H54 (cell line): ENCODE data around the gene SMYD3.

Experiments used
- DNase-seq: peaks from one replicate; pipeline ENCODE4 v3.0.0; 2011; ENCODE audit warnings: low spot score, mixed read lengths; ENCODE audit not compliant: insufficient read length
- FAIRE-seq: peaks from 3 replicates; lab custom pipeline; 2011; peaks lifted over from hg19 to GRCh38; lab: Jason Lieb, UNC
- POLR2A ChIP-seq: IDR thresholded peaks from 2 replicates; pipeline ENCODE4 v1.6.1; 2011; ENCODE audit warnings: low read depth, mild to moderate bottlenecking, low read length

SMYD3 gene

GRCh38 chr1:245877976-245878375, 629.1 kb downstream of the SMYD3 start:
- FAIRE-seq (no peak), DNase-seq (no peak)
- TF ChIP-seq POLR2A, result no peak

GRCh38 chr1:245876586-245876985, 630.5 kb downstream of the SMYD3 start:
- DNase-seq, result no peak
- no peak for FAIRE-seq

GRCh38 chr1:245875581-245876261, 631.4 kb downstream of the SMYD3 start:
- FAIRE-seq (no peak), DNase-seq (no peak)
- TF ChIP-seq POLR2A, result no peak

More at GRCh38 chr1:245876586-245876985, 630.5 kb downstream of the SMYD3 start:
- no peak for TF ChIP-seq POLR2A

- DNase-seq (no peak), FAIRE-seq (no peak)
- no peak for TF ChIP-seq POLR2A
These were observed 632.0 kb downstream of the SMYD3 start for GRCh38 chr1:245874942-245875580.

- no peak for FAIRE-seq
- TF ChIP-seq POLR2A, result no peak
- DNase-seq, result no peak
These were observed 633.0 kb downstream of the SMYD3 start for GRCh38 chr1:245873883-245874671.

DNA sequence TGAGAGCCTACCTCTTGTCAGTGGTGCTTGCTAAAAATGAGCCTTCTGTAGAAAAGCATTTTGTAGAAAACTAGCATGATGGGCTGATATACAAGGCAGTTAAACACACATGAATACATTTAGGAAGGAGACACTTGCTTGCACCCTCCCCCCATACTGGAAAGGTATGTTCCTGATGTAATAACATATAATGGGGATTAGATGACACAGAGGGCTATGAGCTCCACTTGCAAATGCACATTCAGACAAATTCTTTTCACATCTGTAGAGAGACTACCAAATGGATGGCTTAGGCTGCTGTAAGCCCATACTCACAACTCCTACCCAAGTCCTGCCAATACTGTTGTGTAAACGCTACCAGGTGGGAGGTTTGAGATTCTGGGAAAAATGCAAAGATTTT, 634.0 kb downstream of the SMYD3 start:
- TF ChIP-seq POLR2A, result no peak
- DNase-seq (no peak), FAIRE-seq (no peak)

- FAIRE-seq, result no peak
- TF ChIP-seq POLR2A, result no peak
- no peak for DNase-seq
These were observed 634.6 kb downstream of the SMYD3 start for GRCh38 chr1:245872475-245872874.

DNA sequence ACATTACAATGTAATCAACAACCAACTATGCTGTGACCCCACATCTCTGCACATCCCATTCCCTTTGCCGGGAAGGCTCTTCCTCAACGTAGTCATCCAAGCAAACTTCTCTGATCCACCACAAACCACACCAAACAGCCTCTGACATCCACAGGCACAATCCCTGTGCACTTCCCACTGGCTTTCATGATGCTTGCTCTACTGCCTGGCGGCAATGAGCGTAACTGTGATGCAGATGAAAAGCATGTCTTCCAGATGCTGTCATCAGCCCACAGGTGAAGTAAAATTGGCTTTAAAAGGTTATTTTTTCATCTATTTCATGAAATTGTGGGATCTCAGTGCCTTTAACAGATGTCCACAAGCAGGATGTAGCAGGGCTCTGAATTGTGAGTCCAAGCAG, 635.2 kb downstream of the SMYD3 start:
- TF ChIP-seq POLR2A, result no peak
- DNase-seq (no peak), FAIRE-seq (no peak)

- FAIRE-seq (no peak), DNase-seq (no peak)
- TF ChIP-seq POLR2A, result no peak
These were observed 635.9 kb downstream of the SMYD3 start for GRCh38 chr1:245871191-245871590.

DNA sequence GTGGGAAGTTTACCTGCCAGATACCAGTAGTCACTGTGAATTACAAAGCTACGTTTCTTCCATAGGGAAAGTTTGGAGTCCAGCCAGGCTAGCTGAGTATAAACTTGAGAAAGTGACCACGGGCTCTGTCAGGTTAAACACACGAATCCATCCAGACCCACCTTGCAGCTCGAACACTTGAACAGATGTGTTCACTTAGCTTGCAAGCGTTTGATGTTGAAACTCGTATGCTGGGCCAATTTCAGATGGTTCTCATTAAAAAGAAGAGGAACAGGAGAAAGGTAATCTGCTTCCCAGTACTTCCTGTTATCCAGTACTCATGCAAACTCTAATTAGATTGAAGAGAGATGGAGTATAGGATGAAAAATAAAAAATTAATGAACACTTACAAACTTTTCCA, 636.4 kb downstream of the SMYD3 start:
- DNase-seq (no peak), FAIRE-seq (no peak)
- no peak for TF ChIP-seq POLR2A

DNA sequence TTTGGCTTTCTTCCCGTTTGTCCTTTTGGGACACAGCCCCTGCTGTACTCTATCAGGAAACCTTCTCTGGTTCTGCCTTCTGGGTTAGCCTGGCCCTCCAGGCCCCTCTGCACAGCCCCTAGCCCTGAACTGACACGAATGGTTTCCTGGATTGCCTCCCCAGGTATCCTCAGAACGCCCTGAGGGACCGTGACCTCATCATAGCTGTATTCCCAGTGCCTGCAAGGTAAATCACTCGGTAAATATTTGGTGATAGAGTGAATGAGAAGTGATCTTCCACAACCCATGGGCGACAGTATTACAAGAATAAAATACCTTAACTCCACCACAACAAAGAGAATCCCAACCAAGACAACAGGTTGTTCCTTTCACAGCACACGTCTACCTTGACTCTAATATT, 637.2 kb downstream of the SMYD3 start:
- no peak for TF ChIP-seq POLR2A
- FAIRE-seq (no peak), DNase-seq (no peak)

DNA sequence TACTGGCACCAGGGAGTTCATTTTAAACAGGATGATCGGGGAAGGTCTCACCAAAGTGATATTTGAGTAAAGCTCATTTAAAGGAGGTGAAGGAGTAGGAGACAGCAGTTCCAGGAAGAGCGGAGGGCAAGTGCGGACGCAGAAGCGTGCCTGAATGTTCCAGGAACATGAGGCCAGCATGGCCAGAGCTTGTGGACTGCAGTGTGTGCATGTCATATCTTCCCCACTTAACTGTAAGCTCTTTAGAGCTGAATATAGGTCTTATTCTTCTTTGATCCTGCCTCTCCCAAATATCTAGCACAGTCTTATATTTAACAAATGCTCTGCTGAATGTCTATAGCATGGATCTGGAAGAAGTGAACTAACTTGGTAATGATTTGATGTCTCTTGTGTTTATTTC, 639.3 kb downstream of the SMYD3 start:
- FAIRE-seq (no peak), DNase-seq (no peak)
- no peak for TF ChIP-seq POLR2A

- DNase-seq (no peak), FAIRE-seq (no peak)
- TF ChIP-seq POLR2A, result no peak
These were observed 642.2 kb downstream of the SMYD3 start for GRCh38 chr1:245864872-245865271.

DNA sequence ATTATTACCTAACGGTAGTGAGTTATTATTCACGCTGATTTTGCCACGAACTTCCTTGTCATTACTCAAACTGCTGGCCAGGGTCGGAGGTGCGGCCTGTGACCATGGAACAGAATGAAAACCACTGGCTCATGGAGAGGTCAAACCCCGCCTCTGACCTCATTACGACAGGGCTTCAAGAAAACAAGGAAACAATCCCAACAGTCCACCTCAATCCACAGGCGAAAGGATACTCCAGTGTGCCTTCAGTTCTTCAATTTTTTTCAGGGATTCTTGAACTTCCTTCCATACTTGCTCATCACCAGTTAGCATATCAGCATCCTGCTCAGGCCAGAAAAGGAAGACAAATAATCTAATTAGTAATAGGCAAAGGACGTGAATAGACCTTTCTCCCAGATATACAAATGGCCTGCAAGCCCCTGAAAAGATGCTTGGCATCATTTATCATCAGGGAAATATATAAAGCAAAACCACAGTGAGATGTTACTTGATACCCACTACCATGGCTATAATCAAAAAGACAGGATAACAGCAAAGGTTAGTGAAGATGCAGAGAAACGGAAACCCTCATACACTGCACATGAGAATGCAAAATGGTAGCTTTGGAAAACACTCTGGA, 643.4 kb downstream of the SMYD3 start:
- FAIRE-seq (no peak), DNase-seq (no peak)
- no peak for TF ChIP-seq POLR2A
